Esophagus muscularis mucosa (tissue), 4 donors: Measurements from ENCODE around the gene DPP7.

Experiments
- CTCF ChIP-seq, 3 experiments: fragments of 200-600 bp in 2 of 3; fragments of 450-650 bp in 1 of 3; sonication (generic) in 2 of 3; IDR thresholded peaks; one replicate each; pipeline ENCODE4 v1.5.1; 2017 to 2019; ENCODE audit warnings: antibody characterized with exemption in 3 of 3, mild to moderate bottlenecking in 2 of 3, moderate library complexity in 1 of 3
- EP300 ChIP-seq: sonication (generic); formaldehyde crosslinking; IDR thresholded peaks from one replicate; pipeline ENCODE4 v1.6.1; 2017; ENCODE audit warnings: antibody characterized with exemption
- POLR2A ChIP-seq: fragments of 450-650 bp; IDR thresholded peaks from one replicate; pipeline ENCODE4 v1.6.1; 2017; ENCODE audit warnings: antibody characterized with exemption, moderate library complexity, mild to moderate bottlenecking, low read depth

GRCh38 chr9:137138058-137138721 lies 23.7 kb upstream of the DPP7 start:
- TF ChIP-seq CTCF (IDR thresholded peaks at IDR 0.05), result no peak
- TF ChIP-seq EP300, result no peak
- no peak for TF ChIP-seq POLR2A
